Measurements from ENCODE around the gene ZFHX3. TPM values are rescaled to one million over a fixed set of nuclear protein-coding genes. Genes with fewer than 3 reads are reported as not detected.

The ZFHX3 gene
- total and polyA plus RNA-seq, 10 donors, result 0.47 to 18.5 (median 11.1) TPM

DNA sequence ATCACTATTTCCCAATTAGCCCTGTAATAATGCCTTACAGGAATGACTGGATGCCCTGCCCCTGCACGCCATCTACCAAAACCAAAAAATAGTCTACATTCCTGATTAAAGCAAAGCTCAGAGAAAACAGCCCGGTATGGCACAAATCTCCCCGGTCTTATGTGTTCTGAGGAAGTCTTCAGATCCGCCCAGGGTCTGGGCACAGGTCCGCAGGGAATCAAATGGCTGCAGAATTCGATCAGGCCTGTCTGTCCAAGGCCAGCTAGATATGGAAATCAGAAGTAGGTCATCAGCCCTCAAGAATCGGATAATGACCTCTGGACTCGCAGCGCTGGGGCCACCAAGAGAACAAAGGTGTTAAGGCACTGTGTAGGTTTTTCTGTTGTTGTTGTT lies 171.0 kb downstream of the ZFHX3 start:
- Histone ChIP-seq H3K27ac (peak overlapping the region in 4 of 8 donors; percentile 26 to 48 (median 36)), H3K36me3 (peaks cover 0 to 4% (median 0%) of the 10 kb centered on the region in 6 donors), H3K4me3 (no peak overlapping the region), H3K9me3 (no peaks in the 10 kb centered on the region), H3K4me1 (peaks cover 11 to 56% (median 34%) of the 10 kb centered on the region in 6 donors), H3K27me3 (replicated peaks in 1 of 7) (no peaks in the 10 kb centered on the region)
- TF ChIP-seq POLR2A (IDR thresholded peaks at IDR 0.05), result no peak
- no peak for TF ChIP-seq POLR2AphosphoS5 (IDR thresholded peaks at IDR 0.05)
- TF ChIP-seq, protein P1, sequence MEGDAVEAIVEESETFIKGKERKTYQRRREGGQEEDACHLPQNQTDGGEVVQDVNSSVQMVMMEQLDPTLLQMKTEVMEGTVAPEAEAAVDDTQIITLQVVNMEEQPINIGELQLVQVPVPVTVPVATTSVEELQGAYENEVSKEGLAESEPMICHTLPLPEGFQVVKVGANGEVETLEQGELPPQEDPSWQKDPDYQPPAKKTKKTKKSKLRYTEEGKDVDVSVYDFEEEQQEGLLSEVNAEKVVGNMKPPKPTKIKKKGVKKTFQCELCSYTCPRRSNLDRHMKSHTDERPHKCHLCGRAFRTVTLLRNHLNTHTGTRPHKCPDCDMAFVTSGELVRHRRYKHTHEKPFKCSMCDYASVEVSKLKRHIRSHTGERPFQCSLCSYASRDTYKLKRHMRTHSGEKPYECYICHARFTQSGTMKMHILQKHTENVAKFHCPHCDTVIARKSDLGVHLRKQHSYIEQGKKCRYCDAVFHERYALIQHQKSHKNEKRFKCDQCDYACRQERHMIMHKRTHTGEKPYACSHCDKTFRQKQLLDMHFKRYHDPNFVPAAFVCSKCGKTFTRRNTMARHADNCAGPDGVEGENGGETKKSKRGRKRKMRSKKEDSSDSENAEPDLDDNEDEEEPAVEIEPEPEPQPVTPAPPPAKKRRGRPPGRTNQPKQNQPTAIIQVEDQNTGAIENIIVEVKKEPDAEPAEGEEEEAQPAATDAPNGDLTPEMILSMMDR (IDR thresholded peaks at IDR 0.05 in 8 of 11, conservative IDR thresholded peaks at IDR 0.05 in 3 of 11), result no peak
- intact Hi-C loops (cut with DNase I; ENCODE audit: low total_unique reads), result no loop called here
- WGBS, 5 donors, result 88 to 95% (median 90%) methylated on average over 9 of the region's 9 CpGs
- DNase-seq, result no peak

DNA sequence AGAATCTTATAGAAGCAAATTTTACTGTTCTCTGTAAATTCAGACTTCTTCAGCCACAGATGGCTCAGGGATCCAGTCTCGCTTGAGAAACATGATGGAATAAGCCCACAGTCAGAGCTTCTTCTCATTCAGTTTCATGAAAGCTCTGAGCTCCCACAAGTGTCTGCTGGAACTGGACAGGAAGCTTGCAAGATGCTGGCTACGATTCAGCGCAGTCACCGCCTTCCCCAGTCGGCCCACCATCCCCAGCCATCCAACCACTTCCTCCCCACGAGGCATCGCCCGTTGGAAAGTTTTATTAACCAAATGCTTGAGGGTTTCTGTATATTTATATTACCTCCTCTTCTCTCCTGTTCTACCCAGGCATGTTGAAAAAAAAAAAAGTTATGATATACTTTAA lies 171.7 kb downstream of the ZFHX3 start:
- intact Hi-C loops (cut with DNase I; ENCODE audit: low total_unique reads), result no loop called here
- WGBS, 5 donors, result 12 to 23% (median 16%) methylated on average over 8 of the region's 8 CpGs

DNA sequence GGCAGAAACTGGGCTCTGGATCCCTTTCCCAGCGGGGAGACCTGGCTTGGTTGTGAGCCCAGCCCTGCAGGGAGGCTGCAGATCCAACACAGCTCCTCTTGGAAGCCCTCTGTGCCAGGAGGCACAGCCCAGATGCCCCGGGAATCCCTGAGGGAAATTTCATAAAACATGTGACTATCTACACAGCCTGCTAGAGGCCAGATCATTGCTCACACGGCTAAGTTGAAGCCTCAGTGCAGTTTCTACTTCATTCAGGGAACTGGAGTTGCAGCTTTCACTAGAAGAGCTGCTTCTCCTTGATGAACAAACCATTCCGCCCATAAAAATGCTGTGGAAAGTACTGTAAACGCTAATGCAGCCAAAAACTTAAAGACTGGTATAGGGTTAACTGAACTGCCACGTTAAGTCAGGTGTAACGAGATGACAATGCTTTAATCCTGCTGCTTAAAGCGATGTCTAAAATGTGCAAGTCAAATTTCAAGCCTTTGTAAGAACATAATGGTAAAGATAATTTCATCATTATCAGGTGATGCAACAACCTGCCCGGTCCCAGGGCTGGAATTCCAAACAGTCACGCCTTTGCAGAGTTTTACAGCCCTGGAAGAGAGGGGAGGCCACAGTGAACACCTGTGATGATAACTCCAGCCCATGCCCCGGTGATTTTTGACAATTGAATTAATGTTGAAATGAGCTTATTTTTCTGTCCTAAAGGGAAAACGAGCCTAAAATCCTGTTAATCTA lies 172.5 kb downstream of the ZFHX3 start:
- intact Hi-C loops (cut with DNase I; ENCODE audit: low total_unique reads), result no loop called here
- H3K4me3 ChIP-seq, result no peak overlapping the region
- H3K36me3 ChIP-seq, result peaks cover 0 to 4% (median 0%) of the 10 kb centered on the region in 6 donors
- 47 to 73% (median 69%) methylated on average over 12 of the region's 12 CpGs for WGBS, 5 donors
- no peak for DNase-seq
- peak overlapping the region in 3 of 8 donors; percentile 30 to 48 (median 43) for H3K27ac ChIP-seq
- peaks cover 11 to 56% (median 34%) of the 10 kb centered on the region in 6 donors for H3K4me1 ChIP-seq
- H3K9me3 ChIP-seq, result no peaks in the 10 kb centered on the region
- TF ChIP-seq POLR2A (IDR thresholded peaks at IDR 0.05) (no peak), POLR2AphosphoS5 (IDR thresholded peaks at IDR 0.05) (no peak)
- TF ChIP-seq, protein P1 (IDR thresholded peaks at IDR 0.05 in 8 of 11, conservative IDR thresholded peaks at IDR 0.05 in 3 of 11), result no peak
- no peaks in the 10 kb centered on the region for H3K27me3 ChIP-seq (replicated peaks in 1 of 7)

More for the DNA sequence above, 171.7 kb downstream of the ZFHX3 start:
- Histone ChIP-seq H3K36me3 (peaks cover 0 to 4% (median 0%) of the 10 kb centered on the region in 6 donors), H3K27ac (peak overlapping the region in 3 of 8 donors; percentile 30 to 48 (median 43)), H3K9me3 (no peaks in the 10 kb centered on the region), H3K27me3 (replicated peaks in 1 of 7) (no peaks in the 10 kb centered on the region), H3K4me3 (no peak overlapping the region), H3K4me1 (peaks cover 11 to 56% (median 34%) of the 10 kb centered on the region in 6 donors)
- no peak for DNase-seq
- TF ChIP-seq POLR2A (IDR thresholded peaks at IDR 0.05) (no peak), POLR2AphosphoS5 (IDR thresholded peaks at IDR 0.05) (peak in 1 of 3 donors; percentile 41)

DNA sequence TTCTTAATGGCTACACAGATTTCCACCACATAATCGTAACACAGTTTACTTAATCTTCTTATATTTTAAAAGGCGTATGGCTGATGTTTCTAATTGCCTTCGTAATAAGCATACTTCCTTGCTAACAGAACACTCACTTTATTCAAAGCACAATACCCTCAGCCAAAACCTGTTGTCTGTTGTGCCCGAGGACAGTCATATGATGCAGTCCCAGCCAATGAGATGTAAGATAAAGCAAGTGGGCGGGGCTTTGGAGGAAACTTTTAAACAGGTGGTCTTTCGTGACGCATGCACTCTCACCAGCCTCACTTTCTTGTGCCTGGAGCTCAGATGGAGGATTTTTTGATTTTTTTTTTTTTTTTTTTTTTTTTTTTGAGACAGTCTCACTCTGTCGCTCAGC lies 174.1 kb downstream of the ZFHX3 start:
- no peaks in the 10 kb centered on the region for H3K9me3 ChIP-seq
- WGBS, 5 donors, result 92 to 97% (median 94%) methylated on average over 8 of the region's 8 CpGs
- H3K4me1 ChIP-seq, result peaks cover 7 to 47% (median 30%) of the 10 kb centered on the region in 6 donors
- no peak overlapping the region for H3K4me3 ChIP-seq
- TF ChIP-seq POLR2A (IDR thresholded peaks at IDR 0.05) (no peak), POLR2AphosphoS5 (IDR thresholded peaks at IDR 0.05) (no peak)
- TF ChIP-seq, protein P1 (IDR thresholded peaks at IDR 0.05 in 8 of 11, conservative IDR thresholded peaks at IDR 0.05 in 3 of 11), result no peak
- intact Hi-C loops (cut with DNase I; ENCODE audit: low total_unique reads), result no loop called here
- peak overlapping the region in 1 of 8 donors; percentile 31 for H3K27ac ChIP-seq
- peaks cover 0 to 4% (median 0%) of the 10 kb centered on the region in 6 donors for H3K36me3 ChIP-seq
- DNase-seq, result no peak
- no peaks in the 10 kb centered on the region for H3K27me3 ChIP-seq (replicated peaks in 1 of 7)
